NB4 (cell line): ENCODE results near the gene ENHO.

Experiments used
- DNase-seq: peaks from one replicate; pipeline ENCODE4 v3.0.0; 2010; ENCODE audit warnings: low read depth
- H3K4me3 ChIP-seq: one replicate; pipeline ENCODE4 v1.5.1; 2011; ENCODE audit warnings: mild to moderate bottlenecking, low read depth, low read length, moderate library complexity
- CTCF ChIP-seq: IDR thresholded peaks from one replicate; pipeline ENCODE4 v1.5.1; 2012; ENCODE audit warnings: low read depth, low read length
- MYC ChIP-seq: IDR thresholded peaks from 2 replicates; pipeline ENCODE4 v1.6.1; 2011; ENCODE audit warnings: low read depth, low read length
- POLR2A ChIP-seq: IDR thresholded peaks from 2 replicates; pipeline ENCODE4 v1.6.1; 2011; ENCODE audit warnings: mild to moderate bottlenecking; ENCODE audit not compliant: insufficient read length; ENCODE audit errors: extremely low read depth
- TF ChIP-seq, protein P1 (sequence below): IDR thresholded peaks from 2 replicates; pipeline ENCODE4 v1.6.1; 2011; ENCODE audit warnings: low read depth, low read length

ENHO gene

GRCh38 chr9:34557426-34558321 is 34.9 kb upstream of the ENHO start:
- no peak for TF ChIP-seq POLR2A
- TF ChIP-seq, protein P1, sequence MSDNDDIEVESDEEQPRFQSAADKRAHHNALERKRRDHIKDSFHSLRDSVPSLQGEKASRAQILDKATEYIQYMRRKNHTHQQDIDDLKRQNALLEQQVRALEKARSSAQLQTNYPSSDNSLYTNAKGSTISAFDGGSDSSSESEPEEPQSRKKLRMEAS = no peak
- no peak overlapping the region for H3K4me3 ChIP-seq
- no peak for DNase-seq

- DNase-seq = no peak
- TF ChIP-seq MYC (no peak), CTCF (no peak), POLR2A (no peak)
- TF ChIP-seq, protein P1 = no peak
- no peak overlapping the region for H3K4me3 ChIP-seq
Measured at GRCh38 chr9:34556949-34557348, 34.2 kb upstream of the ENHO start.

GRCh38 chr9:34555936-34556525 is 33.2 kb upstream of the ENHO start:
- TF ChIP-seq POLR2A (no peak), CTCF (no peak), MYC (no peak)
- TF ChIP-seq, protein P1 = no peak
- DNase-seq = no peak

GRCh38 chr9:34555500-34555899 is 32.7 kb upstream of the ENHO start:
- no peak for DNase-seq
- TF ChIP-seq CTCF = no peak
- TF ChIP-seq MYC = no peak
- no peak for TF ChIP-seq POLR2A
- H3K4me3 ChIP-seq = no peak overlapping the region

More at GRCh38 chr9:34555936-34556525, 33.2 kb upstream of the ENHO start:
- no peak overlapping the region for H3K4me3 ChIP-seq

GRCh38 chr9:34555002-34555348 is 32.2 kb upstream of the ENHO start:
- DNase-seq = no peak
- H3K4me3 ChIP-seq = no peak overlapping the region
- TF ChIP-seq, protein P1 = no peak
- TF ChIP-seq CTCF (no peak), POLR2A (no peak), MYC (no peak)

DNA sequence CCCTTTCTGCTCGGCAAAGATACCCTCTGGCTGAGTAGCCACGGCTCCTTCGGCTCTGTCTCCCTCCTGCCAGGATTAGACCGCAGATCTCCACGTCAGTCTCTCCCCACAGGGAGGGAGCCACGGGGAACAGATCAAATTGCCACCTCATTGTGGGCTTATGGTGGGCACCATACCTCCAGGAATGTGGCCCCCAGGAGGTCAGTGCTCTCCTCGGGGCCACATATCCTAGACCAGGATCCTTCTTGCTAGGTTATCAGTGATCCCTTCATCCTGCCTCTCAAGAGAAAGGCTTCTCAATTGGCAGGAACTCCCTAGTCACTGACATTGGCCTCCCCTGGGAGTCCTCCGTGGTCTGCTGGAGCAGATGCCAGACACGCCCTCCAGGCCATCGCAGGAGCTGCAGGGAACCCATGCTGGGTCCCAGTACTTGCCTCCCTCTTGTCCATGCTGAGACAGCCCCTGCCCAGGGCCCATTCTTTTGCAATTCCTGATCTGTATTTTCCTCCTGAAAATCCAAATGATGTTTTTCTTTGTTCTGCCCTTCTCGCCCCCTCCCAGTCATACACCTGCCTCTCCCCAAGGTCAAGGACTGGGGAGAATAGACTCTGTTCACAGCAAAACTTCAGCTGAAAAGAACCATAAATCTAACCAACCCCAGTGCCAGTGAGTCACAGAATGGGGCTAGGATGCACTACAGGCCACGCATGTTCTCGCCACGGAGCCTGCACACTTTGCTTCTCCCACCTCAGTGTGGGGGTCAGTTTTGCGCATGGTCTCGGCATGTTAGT is 31.6 kb upstream of the ENHO start:
- peak; percentile 87 for DNase-seq

More for the DNA sequence above, 31.6 kb upstream of the ENHO start:
- H3K4me3 ChIP-seq = no peak overlapping the region
- TF ChIP-seq POLR2A (no peak), CTCF (peak; percentile 4)
